ENCODE measurements around the gene SCUBE2.
A peak's percentile ranks its signal among the peaks of the same experiment; 100 is the strongest.
"Not testable (repeated sequence)": the region's sequence is repeated elsewhere in the genome, so short reads cannot be mapped to it uniquely, and the experiment has no call there.

Gene SCUBE2

GRCh38 chr11:9039863-9040262 is 51.5 kb downstream of the SCUBE2 start:
- DNase-seq = no peak

GRCh38 chr11:9039198-9039597 is 52.2 kb downstream of the SCUBE2 start:
- no peak for DNase-seq

GRCh38 chr11:9038541-9038940 is 52.9 kb downstream of the SCUBE2 start:
- no peak for DNase-seq

GRCh38 chr11:9037963-9038362 is 53.4 kb downstream of the SCUBE2 start:
- DNase-seq = no peak

- no peak for DNase-seq
These were observed 54.2 kb downstream of the SCUBE2 start for GRCh38 chr11:9037046-9037780.

- DNase-seq = no peak
These were observed 60.8 kb downstream of the SCUBE2 start for GRCh38 chr11:9030601-9031000.

- DNase-seq = no peak
These were observed 62.0 kb downstream of the SCUBE2 start for GRCh38 chr11:9029422-9029821.

- DNase-seq = no peak
These were observed 62.8 kb downstream of the SCUBE2 start for GRCh38 chr11:9028581-9028980.

- DNase-seq = no peak
These were observed 66.1 kb downstream of the SCUBE2 start for GRCh38 chr11:9025101-9025850.

- no peak for DNase-seq
These were observed 68.3 kb downstream of the SCUBE2 start for GRCh38 chr11:9022961-9023680.

GRCh38 chr11:9020916-9021315 is 70.5 kb downstream of the SCUBE2 start:
- DNase-seq = peak; percentile 16

GRCh38 chr11:9019861-9020260 is 71.5 kb downstream of the SCUBE2 start:
- DNase-seq = no peak

- DNase-seq = peak; percentile 25
These were observed 73.6 kb downstream of the SCUBE2 start for GRCh38 chr11:9017773-9018172.

GRCh38 chr11:9016916-9017642 is 74.3 kb downstream of the SCUBE2 start:
- no peak for DNase-seq

GRCh38 chr11:9015677-9016076 is 75.7 kb downstream of the SCUBE2 start:
- DNase-seq = peak; percentile 66

GRCh38 chr11:9014826-9015225 is 76.6 kb downstream of the SCUBE2 start:
- DNase-seq = no peak

GRCh38 chr11:9013373-9013772 is 78.0 kb downstream of the SCUBE2 start:
- DNase-seq = no peak

- not testable (repeated sequence) for DNase-seq
These were observed 81.9 kb downstream of the SCUBE2 start for GRCh38 chr11:9009538-9009937.

- no peak for DNase-seq
These were observed 82.7 kb downstream of the SCUBE2 start for GRCh38 chr11:9008661-9009060.

GRCh38 chr11:9008011-9008550 is 83.3 kb downstream of the SCUBE2 start:
- no peak for DNase-seq

GRCh38 chr11:9005087-9005486 is 86.3 kb downstream of the SCUBE2 start:
- no peak for DNase-seq

- no peak for DNase-seq
These were observed 87.0 kb downstream of the SCUBE2 start for GRCh38 chr11:9004183-9004926.

All from fibroblast of skin of right biceps (primary cell).